HepG2 (cell line): ENCODE measurements around the gene C21orf91. TPM values are rescaled to one million over a fixed set of nuclear protein-coding genes. Genes with fewer than 3 reads are reported as not detected.
A peak's percentile ranks its signal among the peaks of the same experiment; 100 is the strongest.

Source experiments
- ATAC-seq: fragments of 200-7000 bp; cut with Tn5 transposase; 3 replicates; pipeline ENCODE4 v1.9.1; 2020; ENCODE audit warnings: mild to moderate bottlenecking, moderate library complexity
- BruUV-seq: library from RNA; stranded (reverse); fragments of 400-500 nt; replicated peaks from 2 replicates; lab custom pipeline; 2021; lab: Mats Ljungman, UMichigan
- CTCF ChIA-PET: fragments of 300-600 bp; formaldehyde crosslinking; extraction: SDS; loops from one replicate; lab custom pipeline; 2021; ENCODE audit warnings: low total read pairs, inconsistent platforms, low intra/inter-chr PET ratio; lab: Yijun Ruan, JAX
- POLR2A ChIA-PET: fragments of 350-600 bp; sonication (Branson Sonifier 250); formaldehyde crosslinking; loops from one replicate; lab custom pipeline; 2020; ENCODE audit warnings: antibody characterized with exemption, inconsistent platforms; lab: Yijun Ruan, JAX
- DNase-seq: peaks from one replicate; pipeline ENCODE4 v3.0.0-alpha.2; 2015; ENCODE audit warnings: low spot score
- FAIRE-seq: peaks from 3 replicates; lab custom pipeline; 2011; peaks lifted over from hg19 to GRCh38; lab: Jason Lieb, UNC
- H2AFZ ChIP-seq: one replicate; pipeline ENCODE4 v1.6.1; 2011; ENCODE audit warnings: low read length, inconsistent platforms
- H3K27ac ChIP-seq: fragments of 300-600 bp; 3 replicates; pipeline ENCODE4 v1.8.0; 2011; ENCODE audit warnings: mixed run types, mild to moderate bottlenecking, mixed read lengths, low read length, inconsistent platforms; ENCODE audit not compliant: insufficient read depth; ENCODE audit errors: extremely low read length
- H3K27me3 ChIP-seq, 2 experiments: fragments of 200-600 bp in 1 of 2; 2 replicates in 1 of 2; 3 replicates in 1 of 2; pipeline versions ENCODE4 v1.6.0 to v1.8.0; 2011; ENCODE audit warnings: low read length in 2 of 2, mild to moderate bottlenecking in 2 of 2, moderate library complexity in 2 of 2, inconsistent platforms in 1 of 2; ENCODE audit not compliant: insufficient read depth in 2 of 2, control insufficient read depth in 1 of 2
- H3K36me3 ChIP-seq, 2 experiments: fragments of 200-600 bp in 1 of 2; replicated peaks in 1 of 2; 2 replicates in 1 of 2; 3 replicates in 1 of 2; pipeline versions ENCODE4 v1.5.1 to v1.8.0; 2011; ENCODE audit warnings: low read length in 2 of 2, inconsistent platforms in 1 of 2; ENCODE audit not compliant: insufficient read depth in 2 of 2, control insufficient read depth in 1 of 2
- H3K4me1 ChIP-seq: 2 replicates; pipeline ENCODE4 v1.5.1; 2012; ENCODE audit warnings: low read length, inconsistent platforms; ENCODE audit not compliant: insufficient read depth
- H3K4me2 ChIP-seq: 2 replicates; pipeline ENCODE4 v1.6.0; 2011; ENCODE audit warnings: low read depth, low read length, inconsistent platforms
- H3K4me3 ChIP-seq, 3 experiments: fragments of 200-600 bp in 1 of 3; sonication (generic), shearing (Covaris generic) in 1 of 3; replicated peaks in 1 of 3; 2 replicates each; pipeline ENCODE4 v1.5.1; 2011 to 2016; ENCODE audit warnings: low read length in 3 of 3, inconsistent platforms in 2 of 3, low read depth in 2 of 3, mild to moderate bottlenecking in 2 of 3, control low read depth in 1 of 3, mixed read lengths in 1 of 3; ENCODE audit not compliant: insufficient read depth in 1 of 3
- H3K79me2 ChIP-seq: one replicate; pipeline ENCODE4 v1.6.1; 2011; ENCODE audit warnings: low read length, inconsistent platforms; ENCODE audit not compliant: insufficient read depth
- H3K9ac ChIP-seq: 2 replicates; pipeline ENCODE4 v1.6.0; 2011; ENCODE audit warnings: mild to moderate bottlenecking, low read depth, low read length, inconsistent platforms; ENCODE audit not compliant: insufficient read depth
- H3K9me3 ChIP-seq: 2 replicates; pipeline ENCODE4 v1.5.1; 2012; ENCODE audit warnings: mild to moderate bottlenecking, low read length
- H4K20me1 ChIP-seq: 2 replicates; pipeline ENCODE4 v1.6.0; 2011; ENCODE audit warnings: inconsistent platforms, mild to moderate bottlenecking, low read length, moderate library complexity; ENCODE audit not compliant: insufficient read depth
- CHD2 ChIP-seq: IDR thresholded peaks from 2 replicates; pipeline ENCODE4 v1.6.1; 2011; ENCODE audit warnings: low read depth, low read length, improper control_type of control experiment
- NFAT5 ChIP-seq: sonication (generic); formaldehyde crosslinking; IDR thresholded peaks from 2 replicates; pipeline ENCODE4 v1.4.0; 2020; ENCODE audit warnings: missing genetic modification reagents
- ONECUT2 ChIP-seq: sonication (generic); formaldehyde crosslinking; IDR thresholded peaks from 2 replicates; pipeline ENCODE4 v1.4.0; 2020; ENCODE audit warnings: missing genetic modification reagents
- ZNF598 ChIP-seq: sonication (generic); formaldehyde crosslinking; IDR thresholded peaks from 2 replicates; pipeline ENCODE4 v1.5.1; 2020; ENCODE audit warnings: mild to moderate bottlenecking, missing genetic modification reagents, borderline replicate concordance
- WGBS: methylation state at CpG from one replicate; pipeline ENCODE4 v1.1.6; 2017; ENCODE audit warnings: low lambda C conversion rate; 5-methylcytosine and 5-hydroxymethylcytosine counted together
- in situ Hi-C: cut with HindIII; loops from 2 replicates; pipeline ENCODE4 v1.10.0; 2017; ENCODE audit warnings: low pct_unique_long_range_greater_than_20kb; ENCODE audit not compliant: extremely low pct_ligation_motif_present
- intact Hi-C: fragments of 100-400 bp; cut with micrococcal nuclease; formaldehyde crosslinking; loops from one replicate; pipeline ENCODE4 v1.10.0; 2022; ENCODE audit not compliant: unreplicated experiment
- polyA plus RNA-seq, 8 experiments: library from polyadenylated mRNA; depleted of rRNA in 3 of 8; stranded (reverse) in 7 of 8; unstranded in 1 of 8; fragments of >200 nt; fragmentation: Illumina TruSeq in 4 of 8; extraction: Trizol in 4 of 8; gene quantifications; 2 replicates each; pipeline versions ENCODE4 v1.2.1 to v1.2.3, GENCODE V29; 2011 to 2016; ENCODE audit warnings: low read depth in 4 of 8, missing spikeins in 1 of 8, mixed read lengths in 1 of 8; ENCODE audit not compliant: insufficient read depth in 1 of 8
- total RNA-seq, 5 experiments: library from RNA; depleted of rRNA; stranded (reverse); fragments of >200 nt; fragmentation: Illumina TruSeq; extraction: Trizol; gene quantifications; 2 replicates each; pipeline ENCODE4 v1.2.3, GENCODE V29; 2016; ENCODE audit warnings: low read depth in 1 of 5

The C21orf91 gene
- total and polyA plus RNA-seq, 2 of the 13 experiments (the other 11 are each of a cell fraction or from before 2014, with no cell fraction given) = 2.9 to 7.8 TPM

DNA sequence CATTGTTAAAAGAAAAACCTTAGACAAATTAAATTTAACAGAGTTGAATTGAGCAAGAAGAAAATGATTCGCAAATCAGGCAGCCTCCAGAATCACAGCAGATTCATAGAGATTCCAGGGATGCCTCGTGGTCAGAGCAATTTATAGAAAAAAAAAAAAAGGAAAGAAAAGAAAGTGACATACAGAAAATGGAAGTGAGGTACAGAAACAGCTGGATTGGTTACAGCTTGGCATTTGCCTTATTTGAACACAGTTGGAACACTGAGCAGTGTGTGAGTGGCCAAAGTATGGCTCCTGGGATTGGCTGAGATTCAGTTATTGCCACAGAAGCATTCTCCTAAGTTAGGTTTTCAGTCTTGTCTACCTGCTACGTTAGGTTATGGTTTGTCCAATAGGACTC, 9.1 kb upstream of the C21orf91 start (continued):
- no peak for TF ChIP-seq NFAT5 (CRISPR knock-in tag)
- TF ChIP-seq ONECUT2 (CRISPR knock-in tag) = no peak

GRCh38 chr21:17823846-17824245, 4.7 kb upstream of the C21orf91 start:
- 30% methylated on average over 6 of the region's 6 CpGs for WGBS

More at GRCh38 chr21:17823846-17824245, 4.7 kb upstream of the C21orf91 start:
- Histone ChIP-seq H2AFZ (no peak overlapping the region), H3K9ac (no peak overlapping the region), H3K27me3 (no peaks in the 10 kb centered on the region; a peak in 1 of 5 replicates), H3K79me2 (no peaks in the 10 kb centered on the region), H3K4me2 (no peak overlapping the region), H3K27ac (no peak overlapping the region), H3K9me3 (no peaks in the 10 kb centered on the region), H4K20me1 (no peaks in the 10 kb centered on the region), H3K36me3 (no peaks in the 10 kb centered on the region), H3K4me1 (peaks cover 6% of the 10 kb centered on the region), H3K4me3 (no peak overlapping the region)
- ChIA-PET CTCF (no interaction called here), POLR2A (no interaction called here)
- FAIRE-seq = no peak
- ATAC-seq = no peak
- peak; percentile 25; the same call in 1 of the 2 replicates for TF ChIP-seq CHD2
- no peak for TF ChIP-seq ZNF598 (CRISPR knock-in tag)
- no peak for DNase-seq
- intact Hi-C loops (no loop called here), in situ Hi-C loops (no loop called here)
- no TSS peak for BruUV-seq
